Peyer's patch (tissue), 4 donors: Measurements from ENCODE around the gene BUB3.

ENCODE experiments used
- POLR2A ChIP-seq, 2 donors: fragments of 450-650 bp; IDR thresholded peaks; one replicate each; pipeline ENCODE4 v1.5.1; 2017; ENCODE audit warnings: antibody characterized with exemption in 2 of 2, mild to moderate bottlenecking in 2 of 2, moderate library complexity in 2 of 2
- TF ChIP-seq, protein P1 (sequence below), 6 experiments: fragments of 450-650 bp in 4 of 6; fragments of 200-600 bp in 2 of 6; sonication (generic) in 1 of 6; IDR thresholded peaks; one replicate each; pipeline ENCODE4 v1.5.1; 2017 to 2019; ENCODE audit warnings: antibody characterized with exemption in 6 of 6, mild to moderate bottlenecking in 3 of 6, moderate library complexity in 1 of 6

DNA sequence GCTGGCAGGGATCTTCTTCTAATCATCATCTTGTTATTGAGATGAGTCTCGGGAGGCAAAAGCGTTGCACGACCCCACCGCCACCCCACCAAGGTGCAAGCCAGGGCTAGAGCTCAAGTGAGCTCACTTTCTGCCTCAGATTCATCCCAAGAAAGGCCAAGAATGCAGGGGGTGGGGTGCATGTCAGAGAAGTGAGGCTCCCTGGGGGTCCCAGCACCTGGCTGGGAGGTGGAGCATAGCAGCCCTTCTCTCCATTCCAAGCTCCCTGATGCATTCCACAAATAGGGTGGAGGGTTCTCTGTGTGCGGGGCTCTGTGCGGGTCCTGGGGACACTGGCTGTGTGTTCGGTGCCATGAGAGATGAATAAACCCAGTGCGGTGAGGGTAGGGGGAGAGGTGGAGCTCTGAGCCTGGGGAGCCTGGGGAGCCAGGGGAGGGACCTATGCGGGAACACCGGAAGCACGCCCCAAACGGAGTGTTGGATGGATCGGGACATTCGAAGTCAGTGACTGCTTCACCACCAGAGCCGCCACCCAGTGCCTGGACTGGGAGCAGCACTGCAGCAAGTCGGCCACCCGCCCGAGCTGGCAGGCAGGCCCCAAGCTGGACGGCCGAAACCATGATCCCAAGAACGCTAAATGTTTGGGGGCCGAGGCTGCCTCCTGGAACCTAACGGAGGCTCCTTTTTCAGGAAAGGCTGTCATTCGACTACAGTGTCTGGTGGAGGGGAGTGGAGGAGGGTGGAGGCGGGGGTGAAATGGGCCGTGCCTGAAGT lies 36.4 kb upstream of the BUB3 start:
- TF ChIP-seq, protein P1, sequence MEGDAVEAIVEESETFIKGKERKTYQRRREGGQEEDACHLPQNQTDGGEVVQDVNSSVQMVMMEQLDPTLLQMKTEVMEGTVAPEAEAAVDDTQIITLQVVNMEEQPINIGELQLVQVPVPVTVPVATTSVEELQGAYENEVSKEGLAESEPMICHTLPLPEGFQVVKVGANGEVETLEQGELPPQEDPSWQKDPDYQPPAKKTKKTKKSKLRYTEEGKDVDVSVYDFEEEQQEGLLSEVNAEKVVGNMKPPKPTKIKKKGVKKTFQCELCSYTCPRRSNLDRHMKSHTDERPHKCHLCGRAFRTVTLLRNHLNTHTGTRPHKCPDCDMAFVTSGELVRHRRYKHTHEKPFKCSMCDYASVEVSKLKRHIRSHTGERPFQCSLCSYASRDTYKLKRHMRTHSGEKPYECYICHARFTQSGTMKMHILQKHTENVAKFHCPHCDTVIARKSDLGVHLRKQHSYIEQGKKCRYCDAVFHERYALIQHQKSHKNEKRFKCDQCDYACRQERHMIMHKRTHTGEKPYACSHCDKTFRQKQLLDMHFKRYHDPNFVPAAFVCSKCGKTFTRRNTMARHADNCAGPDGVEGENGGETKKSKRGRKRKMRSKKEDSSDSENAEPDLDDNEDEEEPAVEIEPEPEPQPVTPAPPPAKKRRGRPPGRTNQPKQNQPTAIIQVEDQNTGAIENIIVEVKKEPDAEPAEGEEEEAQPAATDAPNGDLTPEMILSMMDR (IDR thresholded peaks at IDR 0.05) = no peak
- TF ChIP-seq POLR2A (IDR thresholded peaks at IDR 0.05) = no peak
